22Rv1 (cell line): Measurements from ENCODE around the gene USP20.

Experiments used
- CTCF ChIP-seq: fragments of 450-650 bp; IDR thresholded peaks from 2 replicates; pipeline ENCODE4 v1.5.1; 2017; ENCODE audit warnings: mild to moderate bottlenecking
- ZFX ChIP-seq: fragments of 450-650 bp; IDR thresholded peaks from 2 replicates; pipeline ENCODE4 v1.6.1; 2017; ENCODE audit warnings: antibody characterized with exemption, borderline replicate concordance

- TF ChIP-seq CTCF (no peak), ZFX (no peak)
Observed at GRCh38 chr9:129867136-129868022, 32.1 kb downstream of the USP20 start.
